Stimulated activated CD4-positive, alpha-beta T cell treated with anti-CD3 and anti-CD28 coated beads, TNF-alpha, amount 100 ng/mL, for 24 hours (primary cell): ENCODE measurements around the gene AMBRA1.

Source experiments
- DNase-seq, 3 experiments: peaks; one replicate each; pipeline ENCODE4 v3.0.0-alpha.2; 2020; ENCODE audit warnings: low read depth in 3 of 3

AMBRA1 gene

DNA sequence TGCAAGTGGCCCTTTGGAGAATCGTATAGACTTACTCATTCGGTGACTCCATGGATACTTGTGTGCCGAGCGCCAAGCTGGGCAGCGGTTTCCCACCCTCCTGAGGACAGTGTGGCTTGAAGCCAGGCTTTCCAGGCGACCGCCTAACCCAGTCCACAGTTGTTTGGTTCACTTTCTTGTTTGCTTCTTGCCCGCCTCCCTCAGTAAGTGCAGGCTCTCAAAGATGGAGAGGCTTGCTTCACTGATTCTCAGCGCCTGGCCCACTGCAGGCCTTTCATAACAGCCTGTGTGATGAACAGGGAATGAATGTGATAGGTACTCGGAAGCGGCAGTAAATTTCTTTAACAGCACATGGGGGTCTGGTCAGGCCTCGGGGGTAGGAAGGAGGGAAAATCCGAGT is 223.6 kb downstream of the AMBRA1 start:
- no peak for DNase-seq

DNA sequence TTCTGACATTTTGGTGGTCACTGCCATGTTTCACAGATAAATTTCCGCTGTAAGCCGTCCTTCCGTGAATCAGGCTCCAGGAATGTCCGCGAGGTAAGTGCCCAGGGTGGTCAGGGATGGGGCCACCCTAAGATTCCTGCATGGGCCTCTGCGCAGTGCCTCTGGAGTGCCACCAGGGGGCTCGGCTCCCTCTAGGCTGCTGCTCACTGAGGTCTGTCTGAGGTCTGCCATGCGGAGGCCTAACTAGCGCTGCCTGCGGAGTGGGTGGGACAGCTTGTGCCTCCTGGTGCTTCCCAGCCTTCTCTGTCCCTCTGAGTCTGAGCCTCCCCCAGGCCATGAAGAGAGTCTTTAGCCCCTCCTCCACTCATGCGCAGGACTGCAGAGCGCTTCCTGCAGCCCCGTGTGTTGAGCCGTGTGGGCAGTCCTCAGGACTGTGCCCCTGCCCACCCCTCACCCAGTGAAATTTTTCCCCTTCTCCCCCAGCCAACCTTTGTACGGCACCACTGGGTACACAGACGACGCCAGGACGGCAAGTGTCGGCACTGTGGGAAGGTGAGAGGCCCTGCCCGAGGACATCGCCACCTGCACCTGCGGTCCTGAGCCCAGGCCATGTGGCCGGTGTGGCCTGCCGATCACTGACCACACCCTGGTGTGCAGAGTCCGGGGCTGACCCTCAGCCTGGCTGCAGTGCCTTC is 224.2 kb downstream of the AMBRA1 start:
- DNase-seq = peak in 2 of 3 experiments; percentile 45 to 61

DNA sequence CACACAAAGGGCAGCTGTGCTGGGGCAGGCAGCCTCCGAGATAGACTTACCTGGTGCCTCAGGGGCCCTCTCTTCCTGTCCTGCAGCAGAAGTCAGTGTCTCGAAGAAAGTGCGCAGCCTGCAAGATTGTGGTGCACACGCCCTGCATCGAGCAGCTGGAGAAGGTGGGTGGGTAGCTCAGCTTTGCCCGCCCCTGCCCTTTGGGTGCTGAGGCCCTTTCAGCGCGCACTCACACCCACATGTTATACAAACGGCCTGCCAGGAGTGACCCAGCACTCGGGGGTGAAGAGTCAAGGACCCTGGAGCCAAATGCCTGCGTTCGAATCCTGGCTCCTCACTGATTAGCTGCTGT is 225.9 kb downstream of the AMBRA1 start:
- no peak for DNase-seq

DNA sequence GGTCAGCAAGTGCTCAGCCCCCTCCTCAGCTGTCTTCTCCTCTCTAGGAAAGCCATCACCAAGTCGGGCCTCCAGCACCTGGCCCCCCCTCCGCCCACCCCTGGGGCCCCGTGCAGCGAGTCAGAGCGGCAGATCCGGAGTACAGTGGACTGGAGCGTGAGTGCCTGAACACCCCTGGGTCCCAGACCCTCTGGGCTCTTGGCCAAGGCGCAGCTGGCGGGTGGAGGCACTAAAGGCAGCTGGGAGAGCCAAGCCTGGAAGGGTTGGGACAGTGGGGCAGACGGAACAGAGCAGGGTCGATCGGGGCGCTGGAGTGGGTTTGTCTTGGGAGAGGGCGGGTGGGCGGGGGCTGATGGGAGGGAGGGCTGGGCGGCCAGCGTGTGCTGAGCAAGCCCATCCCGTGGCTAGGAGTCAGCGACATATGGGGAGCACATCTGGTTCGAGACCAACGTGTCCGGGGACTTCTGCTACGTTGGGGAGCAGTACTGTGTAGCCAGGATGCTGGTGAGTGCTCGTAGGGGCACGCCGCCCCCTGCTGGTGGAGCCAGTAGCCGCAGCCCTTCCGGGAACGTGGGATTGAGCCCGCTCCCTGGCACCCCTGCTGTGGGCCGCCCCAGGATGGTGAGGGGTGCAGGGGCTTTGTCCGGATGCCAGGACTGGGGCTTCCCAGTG is 226.4 kb downstream of the AMBRA1 start:
- peak; percentile 52 to 75 (median 58) for DNase-seq

DNA sequence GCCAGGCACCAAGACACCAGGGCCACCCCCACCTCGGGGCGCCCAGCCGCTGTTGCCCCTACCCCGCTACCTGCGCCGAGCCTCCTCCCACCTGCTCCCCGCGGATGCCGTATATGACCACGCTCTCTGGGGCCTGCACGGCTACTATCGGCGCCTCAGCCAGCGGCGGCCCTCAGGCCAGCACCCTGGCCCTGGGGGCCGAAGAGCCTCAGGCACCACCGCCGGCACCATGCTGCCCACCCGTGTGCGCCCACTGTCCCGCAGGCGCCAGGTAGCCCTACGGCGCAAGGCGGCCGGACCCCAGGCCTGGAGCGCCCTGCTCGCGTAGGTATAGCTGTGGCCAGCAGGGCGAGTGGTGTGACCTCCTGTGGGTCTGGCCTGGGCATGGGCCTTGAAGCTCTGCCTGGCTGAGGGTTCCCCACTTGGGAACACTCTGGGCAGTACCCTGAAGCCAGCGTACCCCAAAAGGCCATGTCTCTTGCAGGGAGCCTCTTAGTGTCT is 227.1 kb downstream of the AMBRA1 start:
- no peak for DNase-seq

DNA sequence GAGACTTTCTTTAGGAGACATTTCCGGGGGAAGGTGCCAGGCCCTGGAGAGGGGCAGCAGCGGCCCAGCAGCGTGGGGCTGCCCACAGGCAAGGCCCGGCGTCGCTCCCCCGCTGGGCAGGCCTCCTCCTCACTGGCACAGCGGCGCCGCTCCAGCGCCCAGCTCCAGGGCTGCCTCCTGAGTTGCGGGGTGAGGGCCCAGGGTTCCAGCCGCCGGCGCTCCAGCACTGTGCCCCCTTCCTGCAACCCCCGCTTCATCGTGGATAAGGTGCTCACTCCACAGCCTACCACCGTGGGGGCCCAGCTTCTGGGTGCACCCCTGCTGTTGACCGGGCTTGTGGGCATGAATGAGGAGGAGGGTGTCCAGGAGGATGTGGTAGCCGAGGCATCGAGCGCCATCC is 227.6 kb downstream of the AMBRA1 start:
- DNase-seq = no peak

DNA sequence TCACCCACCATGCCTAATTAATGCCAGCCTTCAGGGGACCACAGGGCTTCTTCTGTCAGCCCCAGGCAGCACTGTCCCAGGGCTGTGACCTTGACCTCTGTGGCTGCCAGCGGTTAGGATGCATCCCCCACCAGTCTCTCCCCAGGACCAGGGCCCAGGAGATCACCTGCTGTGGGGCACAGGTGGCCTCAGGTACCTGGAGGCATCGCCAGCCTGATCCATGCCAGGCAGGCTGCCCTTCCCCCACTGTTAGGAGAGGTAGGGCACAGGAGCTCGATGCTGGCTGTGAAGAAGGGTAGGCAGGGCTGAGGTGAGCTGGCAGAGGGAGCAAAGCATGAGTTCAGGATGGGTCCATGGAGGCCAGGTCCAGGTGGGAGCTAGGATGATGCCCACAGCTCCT is 229.0 kb downstream of the AMBRA1 start:
- DNase-seq = no peak

DNA sequence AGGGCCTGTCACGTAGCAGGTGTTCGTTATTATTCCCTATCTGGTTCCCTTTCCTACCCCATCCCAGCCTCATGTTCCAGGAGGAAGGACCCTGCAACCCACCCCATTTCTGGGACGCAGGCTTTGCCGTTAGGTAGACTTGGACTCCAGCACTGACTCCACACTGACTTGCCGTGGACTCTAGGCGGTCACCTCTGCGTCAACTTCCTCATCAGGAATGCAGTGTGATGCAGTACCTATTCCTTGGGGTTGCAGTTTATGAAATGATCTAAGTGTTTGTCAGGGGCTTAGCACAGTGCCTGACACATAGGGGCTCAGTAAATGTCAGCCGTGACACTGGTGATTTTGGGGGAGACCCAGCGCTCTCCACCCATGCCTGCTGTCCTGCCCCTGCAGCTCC is 229.8 kb downstream of the AMBRA1 start:
- no peak for DNase-seq

DNA sequence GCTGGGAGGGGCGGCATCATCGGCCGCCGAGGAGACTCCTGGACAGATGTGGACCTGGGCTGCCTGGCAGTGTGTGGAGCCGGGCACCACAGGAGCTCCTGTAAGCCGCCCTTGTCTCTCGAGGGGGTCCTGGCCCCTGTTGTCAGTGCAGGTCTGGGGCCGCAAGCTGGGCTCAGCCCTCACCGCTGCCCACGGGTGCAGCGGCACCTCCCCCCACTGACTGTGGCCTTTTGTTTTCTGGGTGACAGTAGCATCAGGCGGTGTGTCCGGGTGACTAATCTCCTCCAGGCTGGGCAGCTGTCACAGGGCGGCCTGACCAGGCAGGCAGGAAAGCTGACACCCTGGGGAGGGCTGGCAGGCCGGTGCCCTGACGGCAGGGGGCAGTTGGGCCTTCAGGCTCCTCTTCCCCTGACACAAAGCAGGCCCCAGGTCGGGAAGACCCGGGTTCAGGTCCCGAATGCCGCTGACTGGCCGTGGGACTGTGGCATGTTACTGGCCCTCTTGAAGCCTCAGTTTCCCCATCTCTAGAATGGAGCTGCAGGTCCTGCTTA is 230.3 kb downstream of the AMBRA1 start:
- no peak for DNase-seq

DNA sequence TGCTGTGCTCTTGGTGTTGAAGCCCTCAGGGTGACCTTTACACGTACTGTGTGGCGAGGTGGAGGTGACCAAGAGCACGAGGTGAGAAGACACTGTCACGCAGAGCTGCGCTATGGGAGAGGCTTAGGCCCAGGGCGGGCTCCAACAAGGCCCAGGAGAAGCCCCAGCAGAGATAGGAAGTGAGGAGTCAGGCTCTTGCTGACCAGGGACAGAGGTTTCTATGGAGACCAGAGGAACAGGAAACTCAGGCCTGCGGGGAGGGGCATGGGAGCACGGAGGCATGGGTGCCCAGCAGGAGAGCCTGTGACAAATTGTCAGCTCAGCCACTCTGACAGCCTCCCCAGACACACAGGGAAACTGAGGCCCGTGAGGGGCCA is 230.8 kb downstream of the AMBRA1 start:
- DNase-seq = no peak

DNA sequence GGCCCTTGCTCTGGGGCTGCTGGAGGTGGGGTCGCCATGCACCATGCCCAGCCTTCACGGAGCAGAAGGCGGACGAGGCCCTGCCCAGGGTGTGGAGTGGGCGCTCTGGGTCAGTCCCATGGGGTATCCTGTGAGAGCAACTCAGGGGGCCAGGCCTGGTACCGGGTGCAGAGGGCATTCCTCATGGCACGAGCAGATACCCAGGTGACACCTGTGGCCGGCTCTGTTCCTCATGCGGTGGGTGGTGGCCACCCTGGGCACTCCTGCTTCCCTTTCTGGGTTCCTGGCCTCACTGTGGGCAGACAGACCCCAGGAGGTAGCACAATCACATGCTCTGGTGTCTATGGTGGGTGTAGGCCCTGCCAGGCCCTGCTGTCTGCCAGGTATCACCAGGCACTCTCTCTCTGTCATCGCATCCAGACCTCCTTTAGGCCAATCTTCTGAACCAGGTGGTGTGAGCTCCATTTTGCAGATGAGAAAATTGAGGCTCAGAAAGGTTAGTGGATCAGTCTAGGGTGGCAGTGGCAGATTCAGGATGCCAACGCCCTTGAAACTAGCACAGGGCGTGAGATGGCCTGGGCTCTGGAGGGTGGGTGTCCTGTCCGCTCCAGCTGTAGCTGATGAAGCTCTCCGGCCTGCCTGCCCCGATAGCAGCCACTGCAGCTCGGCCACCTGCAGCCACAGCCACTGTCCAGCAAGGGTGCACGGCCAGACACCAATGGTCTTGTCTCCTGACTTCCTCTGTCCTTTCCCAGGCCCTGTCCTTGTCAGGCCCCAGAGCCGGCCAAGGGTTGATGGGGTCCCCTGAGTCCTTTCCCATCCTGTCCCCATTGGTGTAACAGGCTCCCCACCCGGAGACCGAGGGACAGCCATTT is 231.4 kb downstream of the AMBRA1 start:
- DNase-seq = no peak

DNA sequence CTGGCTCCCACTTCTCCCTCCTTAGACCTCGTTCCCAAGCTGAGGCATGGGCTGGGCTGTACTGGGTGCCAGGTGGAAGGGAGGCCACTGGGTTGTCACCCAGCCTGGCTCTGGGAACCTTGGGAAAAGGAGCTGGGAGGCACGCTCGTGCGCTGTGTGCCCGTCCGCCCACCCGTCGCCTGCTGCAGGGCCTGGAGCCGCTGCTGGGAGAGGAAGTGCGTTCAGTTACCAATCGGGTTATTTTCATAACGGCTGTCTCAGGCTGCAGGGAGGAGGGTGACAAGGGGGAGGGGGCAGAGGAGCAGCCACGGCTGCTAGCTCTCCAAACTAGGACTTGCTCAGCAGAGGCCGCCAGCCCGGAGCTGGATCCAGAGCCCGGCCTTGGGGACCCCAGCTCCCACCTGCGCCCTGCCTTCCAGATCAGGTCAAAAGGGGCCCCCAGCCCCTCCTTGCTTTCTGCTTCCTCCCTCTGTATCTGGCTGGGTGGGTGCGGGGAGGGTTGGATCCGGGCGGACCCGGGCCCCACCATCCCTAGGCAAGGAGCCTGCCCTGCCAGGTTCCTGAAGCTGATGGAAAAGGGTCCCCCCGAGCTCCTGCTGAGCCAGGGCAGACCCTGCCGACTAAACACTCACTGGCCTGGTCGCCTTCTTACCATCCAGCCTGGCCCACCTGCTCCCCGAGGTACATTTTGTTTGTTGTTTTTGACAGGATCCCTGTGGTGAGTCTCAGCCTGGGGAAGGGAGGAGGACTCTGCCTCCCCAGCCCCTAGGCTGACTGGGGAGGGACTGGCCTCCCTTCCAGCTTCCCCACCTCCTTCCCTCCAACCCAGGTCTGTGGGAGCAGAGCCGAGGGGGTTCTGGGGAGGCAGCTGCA is 232.3 kb downstream of the AMBRA1 start:
- peak; percentile 40 to 63 (median 48) for DNase-seq

DNA sequence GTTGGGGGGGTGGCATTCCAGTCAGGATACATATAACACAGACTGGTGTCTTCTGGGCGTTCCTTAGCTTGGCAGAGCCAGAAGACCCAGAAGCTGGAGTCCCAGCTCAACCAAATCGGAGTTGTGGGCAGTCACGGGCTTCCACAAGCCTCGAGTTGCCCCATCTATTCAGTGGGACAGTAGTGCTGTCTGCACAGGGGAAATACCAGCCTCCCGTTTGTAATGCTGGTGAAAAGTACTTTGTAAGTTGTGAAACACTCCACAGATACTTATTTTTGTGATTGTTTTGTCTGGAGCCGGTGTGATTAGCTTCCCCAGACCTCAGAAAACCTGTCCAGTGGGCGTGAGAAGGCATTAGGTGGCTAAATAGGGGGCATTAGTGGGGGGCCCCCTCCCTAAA is 232.9 kb downstream of the AMBRA1 start:
- no peak for DNase-seq

DNA sequence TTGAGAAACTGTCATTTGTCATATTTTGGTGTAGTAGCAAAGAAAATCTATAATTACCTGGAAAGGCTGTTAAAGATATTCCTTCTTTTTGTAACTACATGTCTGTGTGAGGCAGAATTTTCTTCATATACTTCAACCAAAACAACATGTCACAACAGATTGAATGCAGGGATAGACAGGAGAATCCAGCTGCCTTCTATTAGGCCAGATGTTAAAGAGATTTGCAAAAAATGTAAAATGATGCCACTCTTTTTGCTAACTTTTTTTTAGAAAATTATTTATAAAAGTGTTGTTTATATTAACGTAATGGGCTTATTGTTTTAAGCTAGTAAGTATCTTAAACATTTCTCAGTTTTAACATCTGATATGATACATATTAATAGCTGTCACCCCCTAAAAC is 233.9 kb downstream of the AMBRA1 start:
- DNase-seq = no peak

DNA sequence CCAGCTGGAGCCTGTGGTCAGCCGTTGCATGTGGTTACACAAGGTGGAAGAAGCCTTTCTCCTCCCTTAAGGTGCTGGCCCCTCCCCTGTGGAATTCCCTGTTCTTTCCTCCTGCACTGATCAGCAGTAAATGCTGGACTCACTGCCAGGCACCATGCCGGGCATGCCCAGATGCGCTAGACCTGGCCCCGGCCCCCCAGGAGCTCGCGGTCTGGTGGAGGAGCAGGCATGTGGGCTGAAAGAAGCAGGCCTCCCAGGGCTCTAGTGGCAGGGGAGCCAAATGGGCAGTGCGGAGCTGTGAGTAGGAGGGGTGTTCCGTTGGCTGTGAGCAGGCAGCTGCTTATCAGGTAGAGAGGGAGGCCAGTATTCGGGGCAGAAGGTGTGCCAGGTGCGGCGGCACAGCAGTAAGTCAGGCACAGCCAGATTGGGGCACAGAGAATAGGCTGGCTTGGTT is 236.3 kb downstream of the AMBRA1 start:
- no peak for DNase-seq

DNA sequence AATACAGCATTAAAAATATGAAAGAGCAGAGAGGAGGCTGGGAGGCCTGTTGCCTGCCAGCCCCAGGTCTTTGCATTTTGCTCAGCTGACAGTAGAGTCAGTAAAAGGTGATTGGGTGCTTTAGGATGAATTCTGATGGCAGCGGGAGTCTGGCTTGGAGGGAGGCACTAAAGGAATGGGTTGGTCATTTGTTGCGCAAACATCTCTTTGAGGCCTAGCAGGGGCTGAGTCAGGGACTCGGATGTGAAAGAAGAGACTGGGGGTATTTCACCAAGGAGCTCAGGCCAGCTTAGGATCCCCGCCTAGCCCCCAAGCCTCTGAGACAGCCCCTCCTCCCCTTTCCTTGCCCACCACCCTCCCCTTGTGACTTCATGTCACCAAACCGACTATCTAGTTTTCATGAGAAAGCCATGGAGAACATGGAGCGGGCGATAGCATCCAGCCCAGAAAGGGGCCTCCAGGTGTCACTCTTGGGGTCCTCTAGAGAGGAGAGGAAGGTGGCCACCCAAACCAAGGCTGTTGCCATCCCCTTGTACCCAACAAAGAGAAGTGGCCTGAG is 236.8 kb downstream of the AMBRA1 start:
- no peak for DNase-seq

DNA sequence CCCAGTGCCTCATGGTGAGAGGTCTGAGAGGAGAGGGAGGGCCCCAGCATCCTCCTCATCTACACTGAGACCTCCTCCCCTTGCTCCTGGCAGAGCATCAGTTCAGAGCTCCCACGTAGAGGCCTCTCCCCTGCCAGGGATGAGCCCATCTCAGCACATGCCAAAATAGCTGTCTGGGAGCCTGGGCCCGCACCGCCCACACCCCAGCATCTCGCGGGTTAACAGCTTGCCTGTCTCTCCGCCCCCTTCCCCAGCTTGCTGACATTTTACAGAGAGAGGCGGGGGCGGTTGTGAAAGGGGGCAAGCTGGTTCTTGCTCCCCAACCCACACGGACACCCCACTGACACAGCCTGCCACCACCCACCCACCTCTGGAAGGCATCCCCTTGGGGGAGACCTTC is 240.1 kb downstream of the AMBRA1 start:
- peak in 1 of 3 experiments; percentile 71 for DNase-seq

DNA sequence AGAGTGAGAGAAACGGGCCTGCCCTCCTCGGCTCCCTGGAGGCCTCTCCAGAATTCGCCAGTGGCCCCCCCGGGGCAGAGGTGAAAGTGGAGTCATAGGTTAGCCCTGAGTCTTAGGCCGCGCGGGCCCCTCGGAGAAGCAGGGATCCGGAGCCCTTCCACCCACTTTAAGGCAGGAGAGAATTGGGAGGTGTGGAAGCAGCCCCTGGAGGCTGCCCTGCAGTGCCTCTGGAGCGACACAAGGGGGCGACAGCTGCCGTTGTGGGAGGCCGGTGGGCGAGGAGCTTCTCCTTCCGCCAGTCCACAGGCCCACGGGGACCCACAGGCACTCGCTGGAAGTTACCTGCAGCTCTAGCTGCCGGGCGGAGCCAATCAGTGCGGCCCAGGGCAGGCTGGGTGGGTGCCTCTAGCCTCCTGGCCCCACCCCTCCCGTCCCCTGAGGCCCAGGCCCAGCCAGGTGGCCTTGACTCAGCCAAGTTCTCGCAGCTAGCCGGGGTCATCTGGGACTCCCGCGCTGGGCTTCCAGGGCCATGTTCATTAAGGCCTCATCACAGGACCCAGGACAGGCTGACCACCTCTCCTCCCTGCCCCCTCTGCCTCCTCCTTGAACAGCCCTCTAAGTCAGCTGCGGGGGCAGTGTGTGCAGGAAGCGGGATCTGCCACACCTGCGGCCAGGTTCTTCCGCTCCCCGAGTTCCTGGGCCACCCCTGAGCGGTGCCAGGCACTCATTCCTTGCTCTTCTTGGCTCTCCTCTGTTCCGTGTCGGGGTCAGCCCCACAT is 241.6 kb downstream of the AMBRA1 start:
- DNase-seq = peak in 2 of 3 experiments; percentile 54 to 67

DNA sequence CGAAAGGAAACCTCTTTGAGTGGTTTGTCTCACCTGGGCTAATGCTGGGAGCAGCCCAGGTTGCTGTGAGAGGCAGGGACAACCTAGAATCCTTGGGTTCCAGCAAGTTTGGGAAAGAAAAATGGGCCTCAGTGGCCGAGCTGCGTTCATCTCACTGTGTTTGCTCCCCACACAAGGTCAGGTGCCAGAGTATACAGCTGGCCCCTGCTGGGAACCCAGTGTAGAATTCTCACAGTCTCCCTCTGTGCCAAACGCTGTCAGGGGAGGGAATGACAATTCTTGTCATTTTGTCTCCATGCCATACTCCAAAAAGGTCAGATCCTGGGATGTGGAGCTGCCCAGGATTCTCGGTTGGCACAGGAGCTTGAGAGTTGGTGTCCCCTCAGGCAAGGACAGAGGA is 242.2 kb downstream of the AMBRA1 start:
- no peak for DNase-seq

DNA sequence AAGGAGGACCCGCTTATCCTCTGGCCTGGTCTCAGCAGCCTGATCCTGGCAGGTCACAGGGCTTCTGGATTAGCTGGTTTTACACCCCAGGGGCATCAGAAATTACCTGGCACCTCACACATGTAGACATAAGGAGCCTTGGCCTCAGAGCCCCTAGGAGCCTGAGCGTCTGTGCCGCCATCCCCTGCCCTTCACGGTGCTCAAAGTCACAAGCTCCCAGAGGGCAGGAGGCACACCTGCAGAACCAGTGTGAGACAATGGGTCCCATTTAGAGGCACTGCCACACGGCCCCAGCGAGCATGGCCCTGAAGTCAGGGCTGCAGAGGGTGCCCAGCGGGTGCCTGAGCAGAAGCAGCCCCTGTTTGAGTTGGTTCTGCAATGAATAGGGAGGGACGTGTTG is 242.7 kb downstream of the AMBRA1 start:
- no peak for DNase-seq
